ENCODE results near the gene IP6K1. TPM values are rescaled to one million over a fixed set of nuclear protein-coding genes. Genes with fewer than 3 reads are reported as not detected.

IP6K1 gene
- total RNA-seq, 4 donors from 2014 or later, result 42.4 to 74.0 (median 43.8) TPM

DNA sequence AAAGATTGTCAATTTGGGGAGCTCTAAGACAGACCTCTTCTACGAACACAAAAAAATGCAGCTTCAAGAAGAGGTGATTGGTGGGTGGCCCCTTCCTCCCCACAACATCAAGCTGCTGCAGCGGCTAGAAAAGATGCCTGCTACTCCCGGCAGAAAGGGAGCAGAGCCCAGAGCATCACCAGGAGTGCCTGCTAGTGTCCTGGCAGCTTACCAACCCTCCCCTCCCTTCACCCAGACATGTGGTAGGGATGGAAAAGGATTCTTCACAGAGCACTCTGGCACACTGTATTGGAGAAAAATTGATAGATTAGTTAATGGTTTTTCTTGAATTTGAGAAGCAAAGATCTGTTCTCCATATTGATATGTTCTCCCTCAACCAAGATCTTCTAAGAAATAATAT, 10.8 kb downstream of the IP6K1 start:
- no peak overlapping the region for H3K4me3 ChIP-seq (replicated peaks in 1 of 3)
- peak in 1 of 2 donors; percentile 8 for DNase-seq
- no peak overlapping the region for H3K27ac ChIP-seq
- H3K36me3 ChIP-seq, result peaks cover 0 to 3% of the 10 kb centered on the region in 2 donors
- H3K27me3 ChIP-seq, result no peaks in the 10 kb centered on the region
- H3K9me3 ChIP-seq, result no peaks in the 10 kb centered on the region
- peaks cover 4 to 8% of the 10 kb centered on the region in 2 donors for H3K4me1 ChIP-seq
- intact Hi-C loops (cut with DNase I), result no loop called here
- 40 to 63% methylated on average over 1 to 3 of the region's 3 CpGs for WGBS, 2 donors
- no peak for TF ChIP-seq POLR2A (IDR thresholded peaks at IDR 0.05)
- TF ChIP-seq, protein P1, sequence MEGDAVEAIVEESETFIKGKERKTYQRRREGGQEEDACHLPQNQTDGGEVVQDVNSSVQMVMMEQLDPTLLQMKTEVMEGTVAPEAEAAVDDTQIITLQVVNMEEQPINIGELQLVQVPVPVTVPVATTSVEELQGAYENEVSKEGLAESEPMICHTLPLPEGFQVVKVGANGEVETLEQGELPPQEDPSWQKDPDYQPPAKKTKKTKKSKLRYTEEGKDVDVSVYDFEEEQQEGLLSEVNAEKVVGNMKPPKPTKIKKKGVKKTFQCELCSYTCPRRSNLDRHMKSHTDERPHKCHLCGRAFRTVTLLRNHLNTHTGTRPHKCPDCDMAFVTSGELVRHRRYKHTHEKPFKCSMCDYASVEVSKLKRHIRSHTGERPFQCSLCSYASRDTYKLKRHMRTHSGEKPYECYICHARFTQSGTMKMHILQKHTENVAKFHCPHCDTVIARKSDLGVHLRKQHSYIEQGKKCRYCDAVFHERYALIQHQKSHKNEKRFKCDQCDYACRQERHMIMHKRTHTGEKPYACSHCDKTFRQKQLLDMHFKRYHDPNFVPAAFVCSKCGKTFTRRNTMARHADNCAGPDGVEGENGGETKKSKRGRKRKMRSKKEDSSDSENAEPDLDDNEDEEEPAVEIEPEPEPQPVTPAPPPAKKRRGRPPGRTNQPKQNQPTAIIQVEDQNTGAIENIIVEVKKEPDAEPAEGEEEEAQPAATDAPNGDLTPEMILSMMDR (IDR thresholded peaks at IDR 0.05), result no peak

GRCh38 chr3:49772703-49773102, 13.6 kb downstream of the IP6K1 start:
- no peak overlapping the region for H3K4me3 ChIP-seq (replicated peaks in 1 of 3)
- H3K27me3 ChIP-seq, result no peaks in the 10 kb centered on the region
- H3K27ac ChIP-seq, result no peak overlapping the region
- H3K36me3 ChIP-seq, result peaks cover 0 to 3% of the 10 kb centered on the region in 2 donors
- TF ChIP-seq, protein P1 (IDR thresholded peaks at IDR 0.05), result no peak
- no peak for TF ChIP-seq POLR2A (IDR thresholded peaks at IDR 0.05)
- 97% methylated on average over 2 of the region's 2 CpGs for WGBS, 2 donors
- DNase-seq, result no peak
- no peaks in the 10 kb centered on the region for H3K4me1 ChIP-seq
- intact Hi-C loops (cut with DNase I), result no loop called here
- H3K9me3 ChIP-seq, result no peaks in the 10 kb centered on the region

DNA sequence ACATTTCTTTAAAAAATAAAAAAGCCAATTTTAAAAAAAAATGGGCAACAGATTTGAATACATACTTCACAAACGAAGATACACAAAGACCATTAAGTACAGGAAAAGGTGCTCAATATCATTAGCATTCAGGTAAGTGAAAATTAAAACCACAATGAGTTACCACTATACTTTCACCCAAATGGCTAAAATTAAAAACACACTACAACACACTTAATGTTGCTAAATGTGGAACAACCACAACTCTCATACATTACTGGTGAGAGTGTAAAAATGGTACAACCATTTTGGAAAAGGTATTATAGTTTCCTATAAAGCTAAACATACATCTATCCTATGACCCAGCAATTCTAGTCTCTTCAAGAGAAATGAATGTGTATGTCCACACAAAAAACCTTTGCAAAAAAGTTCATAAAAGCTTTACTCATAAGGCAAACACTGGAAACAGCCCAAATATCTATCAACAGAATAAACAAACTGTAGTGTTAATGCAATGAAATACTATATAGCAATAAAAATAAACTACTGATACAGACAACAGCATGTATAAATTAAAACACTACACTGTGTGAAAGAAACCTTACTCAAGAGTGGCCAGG, 14.9 kb downstream of the IP6K1 start:
- TF ChIP-seq, protein P1 (IDR thresholded peaks at IDR 0.05), result no peak
- TF ChIP-seq POLR2A (IDR thresholded peaks at IDR 0.05), result no peak
- WGBS, 2 donors, result 72 to 89% methylated on average over 1 of the region's 1 CpG

GRCh38 chr3:49769926-49770325, 16.4 kb downstream of the IP6K1 start:
- TF ChIP-seq, protein P1 (IDR thresholded peaks at IDR 0.05), result no peak
- no peak for TF ChIP-seq POLR2A (IDR thresholded peaks at IDR 0.05)
- Histone ChIP-seq H3K9me3 (no peaks in the 10 kb centered on the region), H3K36me3 (no peaks in the 10 kb centered on the region), H3K4me1 (no peaks in the 10 kb centered on the region), H3K4me3 (replicated peaks in 1 of 3) (no peak overlapping the region), H3K27ac (no peak overlapping the region), H3K27me3 (no peaks in the 10 kb centered on the region)
- no peak for DNase-seq
- intact Hi-C loops (cut with DNase I), result no loop called here

More for the DNA sequence above, 14.9 kb downstream of the IP6K1 start:
- no peak overlapping the region for H3K27ac ChIP-seq
- H3K36me3 ChIP-seq, result no peaks in the 10 kb centered on the region
- DNase-seq, result no peak
- H3K27me3 ChIP-seq, result no peaks in the 10 kb centered on the region
- intact Hi-C loops (cut with DNase I), result no loop called here
- no peaks in the 10 kb centered on the region for H3K9me3 ChIP-seq
- H3K4me1 ChIP-seq, result no peaks in the 10 kb centered on the region
- no peak overlapping the region for H3K4me3 ChIP-seq (replicated peaks in 1 of 3)

- Histone ChIP-seq H3K27ac (no peak overlapping the region), H3K4me1 (no peaks in the 10 kb centered on the region), H3K27me3 (no peaks in the 10 kb centered on the region), H3K36me3 (no peaks in the 10 kb centered on the region), H3K9me3 (no peaks in the 10 kb centered on the region), H3K4me3 (replicated peaks in 1 of 3) (no peak overlapping the region)
- TF ChIP-seq, protein P1 (IDR thresholded peaks at IDR 0.05), result no peak
- TF ChIP-seq POLR2A (IDR thresholded peaks at IDR 0.05), result no peak
- intact Hi-C loops (cut with DNase I), result no loop called here
- DNase-seq, result no peak
- 95 to 97% methylated on average over 3 of the region's 3 CpGs for WGBS, 2 donors
These were observed 16.9 kb downstream of the IP6K1 start for GRCh38 chr3:49769286-49769915.
